Measurements from ENCODE around the gene FZD8.

DNA sequence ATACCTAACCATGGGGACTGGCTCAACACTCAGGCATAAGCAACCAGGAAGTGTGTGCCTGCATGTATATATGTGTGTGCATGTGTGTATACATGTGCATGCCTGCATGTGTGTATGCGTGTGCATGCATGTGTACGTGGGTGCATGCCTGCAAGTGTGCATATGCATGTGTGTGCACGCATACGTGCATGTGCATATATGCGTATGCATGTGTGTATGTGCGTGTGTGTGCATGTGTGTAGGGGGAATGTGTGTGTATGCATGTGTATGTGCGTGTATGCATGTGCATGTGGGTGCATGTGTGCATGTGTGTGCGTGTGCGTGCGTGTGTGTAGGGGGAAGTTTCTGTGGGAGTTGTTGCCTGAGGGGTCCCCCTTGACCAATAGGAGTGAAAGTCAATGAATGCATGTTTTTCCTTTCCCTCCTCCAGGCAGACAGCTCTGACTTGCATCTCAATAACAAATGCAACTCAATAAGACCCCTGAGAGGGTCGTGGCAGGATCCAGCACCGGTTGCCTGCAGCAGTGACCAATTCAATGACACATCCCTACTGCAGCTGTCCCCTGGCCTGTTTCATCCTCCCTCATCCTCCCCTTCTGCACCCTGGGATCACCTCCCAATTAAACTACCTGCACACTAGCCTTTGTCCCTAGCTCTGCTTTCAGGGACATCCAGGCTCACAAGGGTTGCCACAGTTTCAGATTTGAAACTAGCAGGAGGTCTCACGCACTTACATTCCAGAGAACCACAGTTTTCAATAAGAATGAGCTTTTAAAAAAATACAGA is 27.0 kb upstream of the FZD8 start:
- TF ChIP-seq, protein P1, sequence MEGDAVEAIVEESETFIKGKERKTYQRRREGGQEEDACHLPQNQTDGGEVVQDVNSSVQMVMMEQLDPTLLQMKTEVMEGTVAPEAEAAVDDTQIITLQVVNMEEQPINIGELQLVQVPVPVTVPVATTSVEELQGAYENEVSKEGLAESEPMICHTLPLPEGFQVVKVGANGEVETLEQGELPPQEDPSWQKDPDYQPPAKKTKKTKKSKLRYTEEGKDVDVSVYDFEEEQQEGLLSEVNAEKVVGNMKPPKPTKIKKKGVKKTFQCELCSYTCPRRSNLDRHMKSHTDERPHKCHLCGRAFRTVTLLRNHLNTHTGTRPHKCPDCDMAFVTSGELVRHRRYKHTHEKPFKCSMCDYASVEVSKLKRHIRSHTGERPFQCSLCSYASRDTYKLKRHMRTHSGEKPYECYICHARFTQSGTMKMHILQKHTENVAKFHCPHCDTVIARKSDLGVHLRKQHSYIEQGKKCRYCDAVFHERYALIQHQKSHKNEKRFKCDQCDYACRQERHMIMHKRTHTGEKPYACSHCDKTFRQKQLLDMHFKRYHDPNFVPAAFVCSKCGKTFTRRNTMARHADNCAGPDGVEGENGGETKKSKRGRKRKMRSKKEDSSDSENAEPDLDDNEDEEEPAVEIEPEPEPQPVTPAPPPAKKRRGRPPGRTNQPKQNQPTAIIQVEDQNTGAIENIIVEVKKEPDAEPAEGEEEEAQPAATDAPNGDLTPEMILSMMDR (IDR thresholded peaks at IDR 0.05; ENCODE audit: low read length): no peak
- no peak for TF ChIP-seq EZH2 (IDR thresholded peaks at IDR 0.05; ENCODE audit: borderline replicate concordance, low read length)
